Type B pancreatic cell (in vitro differentiated cells): ENCODE measurements around the gene WDFY2. TPM values are rescaled to one million over a fixed set of nuclear protein-coding genes. Genes with fewer than 3 reads are reported as not detected.

ENCODE experiments used
- DNase-seq: peaks from one replicate; pipeline ENCODE4 v3.0.0; 2021; ENCODE audit warnings: mixed read lengths; ENCODE audit not compliant: unreplicated experiment; ENCODE audit errors: extremely low spot score
- H3K27ac Mint-ChIP-seq: 2 replicates; pipeline ENCODE4 v1.8.0; 2021; ENCODE audit warnings: mild to moderate bottlenecking, mixed read lengths
- H3K27me3 Mint-ChIP-seq: 2 replicates; pipeline ENCODE4 v1.8.0; 2021; ENCODE audit warnings: mixed read lengths
- H3K36me3 Mint-ChIP-seq: 2 replicates; pipeline ENCODE4 v1.8.0; 2021; ENCODE audit warnings: mixed read lengths
- H3K4me1 Mint-ChIP-seq: one replicate; pipeline ENCODE4 v1.8.0; 2021; ENCODE audit warnings: mixed read lengths; ENCODE audit not compliant: unreplicated experiment
- H3K4me3 Mint-ChIP-seq: 2 replicates; pipeline ENCODE4 v1.8.0; 2021; ENCODE audit warnings: mild to moderate bottlenecking, mixed read lengths
- H3K9me3 Mint-ChIP-seq: 2 replicates; pipeline ENCODE4 v1.8.0; 2021; ENCODE audit warnings: mixed read lengths
- CTCF ChIP-seq: fragments of 200-600 bp; sonication (generic); conservative IDR thresholded peaks from 2 replicates; pipeline ENCODE4 v1.5.0; 2021; ENCODE audit warnings: antibody characterized with exemption, mild to moderate bottlenecking
- total RNA-seq: library from RNA; stranded (reverse); gene quantifications from 2 replicates; pipeline ENCODE4 v1.2.1, GENCODE V29; 2021; ENCODE audit warnings: low replicate concordance

The WDFY2 gene
- total RNA-seq, 1 donor from 2014 or later = 20.3 TPM

DNA sequence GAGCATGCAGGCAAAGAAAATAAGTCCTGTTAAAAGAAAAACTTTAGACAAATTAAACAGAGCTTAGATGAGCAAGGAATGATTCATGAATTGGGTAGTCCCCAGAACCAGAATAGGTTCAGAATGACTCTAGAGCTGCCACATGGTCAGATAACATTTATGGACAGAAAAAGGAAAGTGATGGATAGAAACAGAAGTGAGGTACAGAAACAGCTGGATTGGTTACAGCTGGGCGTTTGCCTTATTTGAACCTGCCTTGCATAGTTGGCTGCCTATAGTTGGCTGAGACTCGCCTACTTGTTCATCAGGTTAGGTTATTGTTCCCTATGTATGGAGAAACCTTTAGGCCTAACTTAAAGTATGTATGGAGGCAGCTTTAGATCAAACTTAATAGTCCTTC lies 35.4 kb downstream of the WDFY2 start:
- H3K27ac Mint-ChIP-seq = no peak overlapping the region
- DNase-seq = no peak
- H3K4me1 Mint-ChIP-seq = peaks cover 47% of the 10 kb centered on the region
- H3K4me3 Mint-ChIP-seq = no peak overlapping the region
- no peaks in the 10 kb centered on the region for H3K9me3 Mint-ChIP-seq
- H3K36me3 Mint-ChIP-seq = peaks cover 3% of the 10 kb centered on the region
- TF ChIP-seq CTCF = no peak
- H3K27me3 Mint-ChIP-seq = no peaks in the 10 kb centered on the region

- H3K27me3 Mint-ChIP-seq = no peaks in the 10 kb centered on the region
- H3K36me3 Mint-ChIP-seq = peaks cover 3% of the 10 kb centered on the region
- H3K27ac Mint-ChIP-seq = peak overlapping the region; percentile 40
- TF ChIP-seq CTCF = no peak
- peaks cover 50% of the 10 kb centered on the region for H3K4me1 Mint-ChIP-seq
- H3K4me3 Mint-ChIP-seq = no peak overlapping the region
- DNase-seq = no peak
- no peaks in the 10 kb centered on the region for H3K9me3 Mint-ChIP-seq
Measured at GRCh38 chr13:51620165-51620983, 36.1 kb downstream of the WDFY2 start.

- Mint-ChIP-seq H3K27ac (no peak overlapping the region), H3K4me3 (no peak overlapping the region), H3K9me3 (no peaks in the 10 kb centered on the region), H3K4me1 (peaks cover 60% of the 10 kb centered on the region), H3K27me3 (no peaks in the 10 kb centered on the region), H3K36me3 (peaks cover 3% of the 10 kb centered on the region)
- no peak for TF ChIP-seq CTCF
- DNase-seq = no peak
Measured at GRCh38 chr13:51621602-51622001, 37.3 kb downstream of the WDFY2 start.

GRCh38 chr13:51623473-51623872 lies 39.2 kb downstream of the WDFY2 start:
- Mint-ChIP-seq H3K36me3 (peaks cover 3% of the 10 kb centered on the region), H3K4me1 (peaks cover 59% of the 10 kb centered on the region), H3K4me3 (no peak overlapping the region), H3K27ac (no peak overlapping the region), H3K27me3 (no peaks in the 10 kb centered on the region), H3K9me3 (no peaks in the 10 kb centered on the region)
- no peak for TF ChIP-seq CTCF
- no peak for DNase-seq

DNA sequence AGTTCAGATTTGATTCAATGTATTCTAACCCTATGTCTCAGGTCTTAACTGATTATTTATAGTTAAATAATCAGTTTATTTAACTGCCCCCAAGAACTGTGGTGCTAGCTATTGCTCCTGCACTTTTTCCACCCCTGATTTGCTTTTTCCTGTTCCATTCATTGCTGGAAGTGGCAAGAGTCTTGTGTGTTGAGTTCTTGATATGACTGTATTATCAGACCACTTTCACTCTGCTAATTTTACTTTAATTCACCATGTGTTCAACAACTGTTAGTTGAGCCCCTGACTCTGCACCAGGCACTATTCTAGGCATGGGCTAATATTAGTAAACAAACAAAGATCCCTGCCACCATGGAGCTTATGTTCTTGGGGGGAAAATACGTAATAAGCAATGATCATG lies 39.9 kb downstream of the WDFY2 start:
- Mint-ChIP-seq H3K27me3 (no peaks in the 10 kb centered on the region), H3K36me3 (no peaks in the 10 kb centered on the region), H3K9me3 (no peaks in the 10 kb centered on the region), H3K27ac (no peak overlapping the region), H3K4me1 (peaks cover 56% of the 10 kb centered on the region), H3K4me3 (no peak overlapping the region)
- TF ChIP-seq CTCF = no peak
- no peak for DNase-seq
